IMR-90 (cell line): ENCODE results near the gene PRKAB1. TPM values are rescaled to one million over a fixed set of nuclear protein-coding genes. Genes with fewer than 3 reads are reported as not detected.

ENCODE experiments used
- ATAC-seq: fragments of 200-7000 bp; cut with Tn5 transposase; 2 replicates; pipeline ENCODE4 v1.9.1; 2020; ENCODE audit warnings: low read depth, mild to moderate bottlenecking, moderate library complexity
- BruUV-seq: library from RNA; stranded (reverse); fragments of 400-500 nt; replicated peaks from 2 replicates; lab custom pipeline; 2021; lab: Mats Ljungman, UMichigan
- CTCF ChIA-PET: fragments of 300-600 bp; formaldehyde crosslinking; extraction: SDS; loops from one replicate; lab custom pipeline; 2021; ENCODE audit warnings: antibody characterized with exemption; lab: Yijun Ruan, JAX
- POLR2A ChIA-PET: fragments of 300-600 bp; sonication (Branson Sonifier 250); formaldehyde crosslinking; loops from one replicate; lab custom pipeline; 2022; ENCODE audit warnings: antibody characterized with exemption; ENCODE audit not compliant: unreplicated experiment; lab: Charles Lee
- DNase-seq: peaks from one replicate; pipeline ENCODE4 v3.0.0; 2013
- H2AFZ ChIP-seq: replicated peaks from 2 replicates; pipeline ENCODE3; 2013; ENCODE audit warnings: low read length, mild to moderate bottlenecking; ENCODE audit not compliant: poor library complexity
- H2AK5ac ChIP-seq: 2 replicates; pipeline ENCODE4 v1.6.1; 2013; ENCODE audit warnings: low read depth, low read length, inconsistent platforms
- H2AK9ac ChIP-seq: replicated peaks from 2 replicates; pipeline ENCODE3; 2013; ENCODE audit warnings: mild to moderate bottlenecking, low read depth, low read length, moderate library complexity; ENCODE audit not compliant: poor library complexity
- H2BK120ac ChIP-seq: 2 replicates; pipeline ENCODE4 v1.6.1; 2013; ENCODE audit warnings: low read depth, low read length, inconsistent platforms
- H2BK15ac ChIP-seq: 3 replicates; pipeline ENCODE4 v1.6.1; 2013; ENCODE audit warnings: low read depth, low read length, inconsistent platforms
- H2BK20ac ChIP-seq: 2 replicates; pipeline ENCODE4 v1.6.1; 2013; ENCODE audit warnings: low read depth, mild to moderate bottlenecking, inconsistent platforms, low read length, moderate library complexity
- H2BK5ac ChIP-seq: 2 replicates; pipeline ENCODE4 v1.6.1; 2013; ENCODE audit warnings: mild to moderate bottlenecking, low read depth, low read length, inconsistent platforms; ENCODE audit not compliant: poor library complexity, severe bottlenecking
- H3K14ac ChIP-seq: replicated peaks from 2 replicates; pipeline ENCODE4 v1.6.1; 2013; ENCODE audit warnings: low read depth, low read length, inconsistent platforms
- H3K18ac ChIP-seq: 2 replicates; pipeline ENCODE4 v1.6.1; 2013; ENCODE audit warnings: low read depth, low read length, control low read depth
- H3K23ac ChIP-seq: 2 replicates; pipeline ENCODE4 v1.6.1; 2013; ENCODE audit warnings: low read depth, low read length, inconsistent platforms
- H3K27ac ChIP-seq: 2 replicates; pipeline ENCODE4 v1.5.1; 2013; ENCODE audit warnings: mild to moderate bottlenecking, control low read depth, low read length; ENCODE audit not compliant: insufficient read depth
- H3K27me3 ChIP-seq: 2 replicates; pipeline ENCODE4 v1.6.1; 2013; ENCODE audit warnings: low read length; ENCODE audit not compliant: control insufficient read depth, insufficient read depth
- H3K36me3 ChIP-seq: 2 replicates; pipeline ENCODE4 v1.6.1; 2013; ENCODE audit warnings: low read length, mixed read lengths; ENCODE audit not compliant: control insufficient read depth, insufficient read depth
- H3K4ac ChIP-seq: 2 replicates; pipeline ENCODE4 v1.6.1; 2013; ENCODE audit warnings: low read depth, low read length, inconsistent platforms
- H3K4me1 ChIP-seq: 2 replicates; pipeline ENCODE4 v1.6.1; 2013; ENCODE audit warnings: low read length, mixed read lengths; ENCODE audit not compliant: control insufficient read depth, insufficient read depth
- H3K4me2 ChIP-seq: 2 replicates; pipeline ENCODE4 v1.6.1; 2013; ENCODE audit warnings: low read depth, mild to moderate bottlenecking, control low read depth, low read length, moderate library complexity
- H3K4me3 ChIP-seq: 2 replicates; pipeline ENCODE4 v1.5.1; 2013; ENCODE audit warnings: low read depth, mild to moderate bottlenecking, control low read depth, low read length, moderate library complexity; ENCODE audit not compliant: insufficient read depth
- H3K56ac ChIP-seq: 2 replicates; pipeline ENCODE4 v1.6.1; 2013; ENCODE audit warnings: low read length, inconsistent platforms; ENCODE audit not compliant: insufficient read depth; ENCODE audit errors: extremely low read depth
- H3K79me1 ChIP-seq, 2 experiments: 2 replicates each; pipeline ENCODE4 v1.6.1; 2013; ENCODE audit warnings: low read length in 2 of 2, inconsistent platforms in 1 of 2, low read depth in 1 of 2
- H3K9ac ChIP-seq: 2 replicates; pipeline ENCODE4 v1.6.1; 2013; ENCODE audit warnings: low read depth, low read length, control low read depth
- H3K9me1 ChIP-seq: 2 replicates; pipeline ENCODE4 v1.6.1; 2013; ENCODE audit warnings: low read length, inconsistent platforms; ENCODE audit not compliant: insufficient read depth
- H3K9me3 ChIP-seq: 2 replicates; pipeline ENCODE4 v1.6.1; 2013; ENCODE audit warnings: low read length; ENCODE audit not compliant: control insufficient read depth, insufficient read depth
- H4K20me1 ChIP-seq: 2 replicates; pipeline ENCODE4 v1.6.1; 2013; ENCODE audit warnings: low read length, inconsistent platforms; ENCODE audit not compliant: insufficient read depth
- H4K5ac ChIP-seq: 2 replicates; pipeline ENCODE4 v1.6.1; 2013; ENCODE audit warnings: mild to moderate bottlenecking, low read depth, low read length, control low read depth
- H4K8ac ChIP-seq, 2 experiments: 2 replicates each; pipeline ENCODE4 v1.6.1; 2013; ENCODE audit warnings: low read depth in 2 of 2, low read length in 2 of 2, control low read depth in 1 of 2, inconsistent platforms in 1 of 2
- H4K91ac ChIP-seq: 2 replicates; pipeline ENCODE4 v1.6.1; 2013; ENCODE audit warnings: low read depth, low read length, inconsistent platforms; ENCODE audit not compliant: insufficient read depth
- BHLHE40 ChIP-seq: fragments of 150-350 bp; IDR thresholded peaks from 2 replicates; pipeline ENCODE4 v1.6.1; 2016; ENCODE audit warnings: mild to moderate bottlenecking, low read depth, low read length
- CEBPB ChIP-seq: IDR thresholded peaks from 2 replicates; pipeline ENCODE4 v1.6.1; 2012; ENCODE audit warnings: low read depth, low read length, improper control_type of control experiment
- CHD1 ChIP-seq: IDR thresholded peaks from 2 replicates; pipeline ENCODE4 v1.6.1; 2012; ENCODE audit warnings: low read depth, low read length, improper control_type of control experiment
- CTCF ChIP-seq: conservative IDR thresholded peaks from 2 replicates; pipeline ENCODE4 v1.5.1; 2012; ENCODE audit warnings: mild to moderate bottlenecking, low read depth, low read length, improper control_type of control experiment
- ELK1 ChIP-seq: fragments of 150-350 bp; IDR thresholded peaks from 2 replicates; pipeline ENCODE4 v1.6.1; 2016; ENCODE audit warnings: low read depth, mild to moderate bottlenecking, low read length, moderate library complexity, borderline replicate concordance
- FOS ChIP-seq: fragments of 150-350 bp; IDR thresholded peaks from 2 replicates; pipeline ENCODE4 v1.6.1; 2016; ENCODE audit warnings: low read depth, low read length
- MAFK ChIP-seq: IDR thresholded peaks from 2 replicates; pipeline ENCODE4 v1.6.1; 2012; ENCODE audit warnings: low read depth, low read length, improper control_type of control experiment
- MAZ ChIP-seq: IDR thresholded peaks from 2 replicates; pipeline ENCODE4 v1.6.1; 2012; ENCODE audit warnings: low read depth, mild to moderate bottlenecking, low read length, improper control_type of control experiment, moderate library complexity, borderline replicate concordance
- MXI1 ChIP-seq: IDR thresholded peaks from 2 replicates; pipeline ENCODE4 v1.6.1; 2012; ENCODE audit warnings: low read depth, mild to moderate bottlenecking, low read length, moderate library complexity, borderline replicate concordance
- NFE2L2 ChIP-seq: fragments of 150-350 bp; IDR thresholded peaks from 2 replicates; pipeline ENCODE4 v1.6.1; 2016; ENCODE audit warnings: low read depth, mild to moderate bottlenecking, low read length
- POLR2A ChIP-seq: IDR thresholded peaks from 2 replicates; pipeline ENCODE4 v1.6.1; 2012; ENCODE audit warnings: mild to moderate bottlenecking, low read depth, low read length
- RAD21 ChIP-seq: IDR thresholded peaks from 2 replicates; pipeline ENCODE4 v1.6.1; 2012; ENCODE audit warnings: low read length, improper control_type of control experiment
- RCOR1 ChIP-seq: IDR thresholded peaks from 2 replicates; pipeline ENCODE4 v1.6.1; 2012; ENCODE audit warnings: mild to moderate bottlenecking, low read length, improper control_type of control experiment; ENCODE audit not compliant: insufficient replicate concordance
- RFX5 ChIP-seq: IDR thresholded peaks from 2 replicates; pipeline ENCODE4 v1.8.0; 2012; ENCODE audit warnings: low read depth, mild to moderate bottlenecking, low read length, moderate library complexity
- SMC3 ChIP-seq: fragments of 150-350 bp; IDR thresholded peaks from 2 replicates; pipeline ENCODE4 v1.6.1; 2016; ENCODE audit warnings: low read depth, mild to moderate bottlenecking, antibody characterized with exemption, low read length, moderate library complexity
- USF2 ChIP-seq: fragments of 150-350 bp; IDR thresholded peaks from 2 replicates; pipeline ENCODE4 v1.6.1; 2017; ENCODE audit warnings: mild to moderate bottlenecking, antibody characterized with exemption, low read length, low read depth
- WGBS, 2 experiments: methylation state at CpG; one replicate each; pipeline versions ENCODE4 v1.1.5 to v1.1.7; 2013; ENCODE audit warnings: missing lambda C conversion rate in 2 of 2; ENCODE audit not compliant: insufficient read length in 1 of 2; ENCODE audit errors: extremely low coverage in 2 of 2; 5-methylcytosine and 5-hydroxymethylcytosine counted together
- dilution Hi-C: fragments of 300-500 bp; cut with HindIII; formaldehyde crosslinking; loops from one replicate; pipeline ENCODE4 v1.14.3; 2018; ENCODE audit warnings: low sequenced_read_pairs; ENCODE audit not compliant: unreplicated experiment
- in situ Hi-C: fragments of 300-500 bp; cut with MboI; formaldehyde crosslinking; loops from 3 replicates; pipeline ENCODE4 v1.14.3; 2019; ENCODE audit warnings: low sequenced_read_pairs, inconsistent platforms, mixed read lengths
- intact Hi-C: fragments of 100-400 bp; cut with micrococcal nuclease; formaldehyde crosslinking; loops from 2 replicates; pipeline ENCODE4 v1.10.0; 2022
- polyA plus RNA-seq, 3 experiments: library from polyadenylated mRNA; depleted of rRNA; stranded (reverse); fragments of >200 nt; gene quantifications; 2 replicates each; pipeline ENCODE4 v1.2.3, GENCODE V29; 2012; ENCODE audit warnings: low replicate concordance in 1 of 3
- total RNA-seq: library from RNA; depleted of rRNA; stranded (reverse); fragments of >200 nt; gene quantifications from 2 replicates; pipeline ENCODE4 v1.2.3, GENCODE V29; 2012

Gene PRKAB1
- total and polyA plus RNA-seq, 2 of the 4 experiments (the other 2 are of a cell fraction) = 9.7 to 19.3 TPM

DNA sequence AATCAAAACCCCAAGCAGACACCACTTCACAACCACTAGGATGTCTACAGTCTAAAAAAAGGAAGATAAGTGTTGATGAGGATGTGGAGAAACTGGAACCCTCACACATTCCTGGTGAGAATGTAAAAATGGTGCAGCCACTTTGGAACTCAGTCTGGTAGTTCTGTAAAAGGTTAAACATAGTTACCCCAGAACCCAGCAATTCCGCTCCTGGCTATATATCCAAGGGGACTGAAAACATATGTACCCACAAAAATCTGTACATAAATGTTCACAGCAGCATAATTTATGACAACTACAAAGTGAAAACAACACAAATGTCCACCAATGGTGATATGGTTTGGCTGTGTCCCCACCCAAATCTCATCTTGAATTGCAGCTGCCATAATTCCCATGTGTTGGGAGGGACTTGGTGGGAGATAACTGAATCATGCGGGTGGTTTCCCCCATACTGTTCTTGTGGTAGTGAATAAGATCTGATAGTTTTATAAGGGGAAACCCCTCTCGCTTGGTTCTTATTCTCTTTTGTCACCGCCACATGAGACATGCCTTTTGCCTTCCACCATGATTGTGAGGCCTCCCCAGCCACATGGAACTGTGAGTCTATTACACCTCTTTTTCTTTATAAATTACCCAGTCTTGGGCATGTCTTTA is 46.8 kb downstream of the PRKAB1 start:
- Histone ChIP-seq H3K36me3 (peaks cover 12% of the 10 kb centered on the region), H3K23ac (no peak overlapping the region), H4K5ac (no peak overlapping the region), H2AK5ac (no peak overlapping the region), H3K9me1 (no peaks in the 10 kb centered on the region), H4K20me1 (no peaks in the 10 kb centered on the region), H3K79me1 (no peaks in the 10 kb centered on the region; a peak in 2 of 4 replicates), H3K9me3 (no peaks in the 10 kb centered on the region), H3K4ac (no peak overlapping the region), H3K27me3 (no peaks in the 10 kb centered on the region), H3K9ac (no peak overlapping the region), H2AK9ac (no peak overlapping the region), H2BK120ac (no peak overlapping the region), H4K8ac (no peak overlapping the region), H4K91ac (no peak overlapping the region), H2BK20ac (no peak overlapping the region), H3K18ac (no peak overlapping the region), H2BK5ac (no peak overlapping the region), H2BK15ac (no peak overlapping the region), H2AFZ (no peak overlapping the region), H3K56ac (no peak overlapping the region), H3K4me1 (peaks cover 3% of the 10 kb centered on the region), H3K4me2 (no peak overlapping the region), H3K4me3 (no peak overlapping the region), H3K14ac (no peak overlapping the region), H3K27ac (no peak overlapping the region)
- CTCF ChIA-PET = no interaction called here
- intact Hi-C loops (no loop called here), dilution Hi-C loops (no loop called here), in situ Hi-C loops (no loop called here)
- DNase-seq = no peak
- WGBS, 2 experiments = no CpG with 5 or more reads among the region's 4 CpGs
- no peak for TF ChIP-seq USF2
- no peak for TF ChIP-seq MXI1
- TF ChIP-seq FOS = no peak
- TF ChIP-seq POLR2A = no peak
- TF ChIP-seq NFE2L2 = no peak
- TF ChIP-seq CTCF = no peak
- no peak for TF ChIP-seq CEBPB
- no peak for TF ChIP-seq ELK1
- no peak for TF ChIP-seq CHD1
- TF ChIP-seq SMC3 = no peak
- TF ChIP-seq RFX5 = no peak
- no peak for TF ChIP-seq MAZ
- TF ChIP-seq MAFK = no peak
- TF ChIP-seq RCOR1 = no peak
- TF ChIP-seq RAD21 = no peak
- TF ChIP-seq BHLHE40 = no peak
- POLR2A ChIA-PET = no interaction called here
- no TSS peak for BruUV-seq
- no peak for ATAC-seq
